AG20443 (cell line): Measurements from ENCODE around the gene SPOCD1.
A peak's percentile ranks its signal among the peaks of the same experiment; 100 is the strongest.
"Not testable (repeated sequence)": the region's sequence is repeated elsewhere in the genome, so short reads cannot be mapped to it uniquely, and the experiment has no call there.

ENCODE experiments used
- DNase-seq: peaks from one replicate; pipeline ENCODE4 v3.0.0; 2012; ENCODE audit warnings: low spot score, mixed read lengths

SPOCD1 gene

GRCh38 chr1:31828926-31829690 lies 13.3 kb upstream of the SPOCD1 start:
- DNase-seq, result no peak

- DNase-seq, result no peak
Observed at GRCh38 chr1:31828341-31828740, 12.5 kb upstream of the SPOCD1 start.

GRCh38 chr1:31823780-31824179 lies 8.0 kb upstream of the SPOCD1 start:
- no peak for DNase-seq

- DNase-seq, result peak; percentile 59
Observed at GRCh38 chr1:31822766-31823165, 6.9 kb upstream of the SPOCD1 start.

GRCh38 chr1:31820196-31820595 lies 4.4 kb upstream of the SPOCD1 start:
- not testable (repeated sequence) for DNase-seq

- no peak for DNase-seq
Observed at GRCh38 chr1:31818206-31818605, 2.4 kb upstream of the SPOCD1 start.

GRCh38 chr1:31816947-31817346 lies 1.1 kb upstream of the SPOCD1 start:
- not testable (repeated sequence) for DNase-seq

GRCh38 chr1:31816501-31816900 lies 679 bp upstream of the SPOCD1 start:
- DNase-seq, result not testable (repeated sequence)

- DNase-seq, result peak; percentile 2
Observed at GRCh38 chr1:31815307-31815645, 546 bp downstream of the SPOCD1 start.

GRCh38 chr1:31814631-31815306 lies 1.1 kb downstream of the SPOCD1 start:
- DNase-seq, result peak; percentile 6

- DNase-seq, result peak; percentile 5
Observed at GRCh38 chr1:31814041-31814511, 1.7 kb downstream of the SPOCD1 start.

- no peak for DNase-seq
Observed at GRCh38 chr1:31812158-31812829, 3.5 kb downstream of the SPOCD1 start.

GRCh38 chr1:31811605-31812004 lies 4.2 kb downstream of the SPOCD1 start:
- DNase-seq, result peak; percentile 68

GRCh38 chr1:31809698-31810097 lies 6.1 kb downstream of the SPOCD1 start:
- no peak for DNase-seq

GRCh38 chr1:31807273-31808048 lies 8.4 kb downstream of the SPOCD1 start:
- no peak for DNase-seq

GRCh38 chr1:31805318-31805717 lies 10.5 kb downstream of the SPOCD1 start:
- no peak for DNase-seq

GRCh38 chr1:31804098-31804497 lies 11.7 kb downstream of the SPOCD1 start:
- no peak for DNase-seq

- no peak for DNase-seq
Observed at GRCh38 chr1:31803610-31804009, 12.2 kb downstream of the SPOCD1 start.

- DNase-seq, result peak; percentile 12
Observed at GRCh38 chr1:31802190-31803150, 13.4 kb downstream of the SPOCD1 start.

GRCh38 chr1:31801458-31801857 lies 14.4 kb downstream of the SPOCD1 start:
- DNase-seq, result no peak

GRCh38 chr1:31800674-31800967 lies 15.2 kb downstream of the SPOCD1 start:
- peak; percentile 1 for DNase-seq
